WI38 (cell line): Measurements from ENCODE around the gene BLMH.
"Not testable (repeated sequence)": the region's sequence is repeated elsewhere in the genome, so short reads cannot be mapped to it uniquely, and the experiment has no call there.

Source experiments
- H3K4me3 ChIP-seq: 2 replicates; pipeline ENCODE4 v1.5.1; 2011; ENCODE audit warnings: low read depth, mild to moderate bottlenecking, control low read depth, low read length
- TF ChIP-seq, protein P1 (sequence below): IDR thresholded peaks from 2 replicates; pipeline ENCODE4 v1.5.1; 2012; ENCODE audit warnings: low read depth, mild to moderate bottlenecking, control low read depth, low read length

The BLMH gene

DNA sequence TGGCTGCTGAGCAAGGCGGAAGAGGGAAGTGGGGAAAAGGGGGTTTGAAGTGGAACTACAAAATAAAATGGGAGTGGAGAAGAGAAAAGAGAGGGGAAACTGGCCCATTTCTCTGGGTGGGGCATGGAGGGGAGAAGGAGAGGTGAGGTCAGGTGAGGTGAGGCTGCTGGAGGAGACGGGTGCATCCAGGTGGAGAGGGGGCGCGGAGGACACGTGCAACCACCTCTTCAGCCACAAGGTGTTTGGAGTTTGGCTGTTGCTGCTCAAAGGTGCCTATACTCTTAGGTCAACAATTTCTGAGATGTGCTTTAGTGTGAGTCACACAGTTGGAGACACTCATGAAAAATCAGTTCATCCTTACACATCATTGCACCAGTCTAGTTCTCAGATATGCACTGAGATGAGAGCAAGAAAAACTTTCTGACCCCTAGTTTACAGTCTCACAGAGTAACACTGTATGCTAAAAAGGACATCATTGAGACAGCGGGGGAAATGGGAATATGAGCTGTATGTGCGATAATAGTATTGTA is 61.1 kb downstream of the BLMH start:
- TF ChIP-seq, protein P1, sequence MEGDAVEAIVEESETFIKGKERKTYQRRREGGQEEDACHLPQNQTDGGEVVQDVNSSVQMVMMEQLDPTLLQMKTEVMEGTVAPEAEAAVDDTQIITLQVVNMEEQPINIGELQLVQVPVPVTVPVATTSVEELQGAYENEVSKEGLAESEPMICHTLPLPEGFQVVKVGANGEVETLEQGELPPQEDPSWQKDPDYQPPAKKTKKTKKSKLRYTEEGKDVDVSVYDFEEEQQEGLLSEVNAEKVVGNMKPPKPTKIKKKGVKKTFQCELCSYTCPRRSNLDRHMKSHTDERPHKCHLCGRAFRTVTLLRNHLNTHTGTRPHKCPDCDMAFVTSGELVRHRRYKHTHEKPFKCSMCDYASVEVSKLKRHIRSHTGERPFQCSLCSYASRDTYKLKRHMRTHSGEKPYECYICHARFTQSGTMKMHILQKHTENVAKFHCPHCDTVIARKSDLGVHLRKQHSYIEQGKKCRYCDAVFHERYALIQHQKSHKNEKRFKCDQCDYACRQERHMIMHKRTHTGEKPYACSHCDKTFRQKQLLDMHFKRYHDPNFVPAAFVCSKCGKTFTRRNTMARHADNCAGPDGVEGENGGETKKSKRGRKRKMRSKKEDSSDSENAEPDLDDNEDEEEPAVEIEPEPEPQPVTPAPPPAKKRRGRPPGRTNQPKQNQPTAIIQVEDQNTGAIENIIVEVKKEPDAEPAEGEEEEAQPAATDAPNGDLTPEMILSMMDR, result no peak
- no peak overlapping the region for H3K4me3 ChIP-seq

DNA sequence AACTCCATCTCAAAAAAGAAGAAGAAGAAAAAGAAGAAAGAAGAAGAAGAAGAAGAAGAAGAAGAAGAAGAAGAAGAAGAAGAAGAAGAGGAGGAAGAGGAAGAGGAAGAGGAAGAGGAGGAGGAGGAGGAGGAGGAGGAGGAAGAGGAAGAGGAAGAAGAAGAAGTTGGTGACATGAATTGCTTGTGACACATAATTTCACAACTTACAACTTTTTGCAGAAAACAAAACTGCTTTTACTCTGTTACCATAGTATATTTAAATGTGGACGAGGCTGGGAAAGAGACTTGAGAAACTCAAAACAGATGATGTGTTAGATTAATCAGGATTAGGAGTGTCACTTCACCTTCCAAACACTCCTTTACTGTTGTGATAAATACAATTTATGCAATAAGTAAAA is 61.7 kb downstream of the BLMH start:
- not testable (repeated sequence) for H3K4me3 ChIP-seq

DNA sequence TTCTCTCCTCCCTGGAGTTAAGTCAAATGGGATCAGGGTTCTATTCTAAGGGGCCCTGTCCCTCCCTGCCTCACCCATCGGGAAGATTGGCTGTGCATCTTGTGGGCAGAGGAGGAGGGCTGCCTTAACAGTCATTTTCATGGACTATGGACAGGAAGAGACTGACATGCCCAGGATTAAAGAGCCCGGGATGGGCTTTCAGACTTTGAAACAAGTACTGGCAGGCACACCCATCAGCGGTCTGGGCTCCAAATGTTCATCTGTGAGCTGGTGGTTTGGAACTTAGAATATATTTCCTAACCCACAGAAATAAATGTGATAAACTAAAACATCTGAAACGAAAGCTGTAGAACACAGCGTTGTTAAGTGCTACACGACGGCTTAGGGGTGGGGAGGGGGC is 62.7 kb downstream of the BLMH start:
- H3K4me3 ChIP-seq, result no peak overlapping the region
- TF ChIP-seq, protein P1, result no peak

DNA sequence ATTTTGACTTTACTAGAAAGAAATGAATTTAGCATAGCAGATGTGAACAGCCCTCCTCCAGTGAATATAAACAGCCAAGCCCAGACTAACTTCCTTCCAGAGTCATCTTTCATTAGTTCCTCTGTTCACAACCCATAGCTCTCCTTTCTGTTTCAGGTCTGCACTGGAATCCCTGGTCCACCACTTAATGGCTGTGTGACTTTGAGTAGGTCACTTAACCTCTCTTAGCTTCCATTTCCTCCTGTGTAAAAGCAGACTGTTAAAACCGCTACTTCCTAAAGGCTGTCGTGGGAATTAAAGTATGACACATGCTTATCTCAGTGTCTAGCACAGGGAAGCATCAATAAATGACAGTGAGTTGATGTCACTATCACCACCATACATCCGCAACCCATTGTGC is 63.7 kb downstream of the BLMH start:
- TF ChIP-seq, protein P1, result no peak
- no peak overlapping the region for H3K4me3 ChIP-seq

DNA sequence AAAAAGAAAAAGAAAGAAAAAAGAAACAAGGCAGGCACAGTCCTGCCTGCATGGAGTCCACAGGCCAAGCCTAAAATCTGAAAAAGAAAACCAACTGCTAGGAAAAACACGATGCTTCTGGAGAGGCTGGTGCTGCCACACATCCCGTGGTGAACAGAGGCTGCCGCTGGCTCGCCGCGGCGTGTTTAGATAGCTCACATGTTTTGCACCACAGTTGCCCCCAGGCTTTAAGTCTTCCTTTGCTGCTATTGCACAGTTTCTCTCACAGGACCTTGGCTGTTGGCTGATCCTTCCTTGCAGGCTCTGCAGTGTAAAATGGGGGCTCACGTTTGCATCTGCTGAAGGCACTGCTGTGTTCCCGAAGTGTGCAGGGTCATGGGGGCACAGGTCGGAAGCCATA is 64.9 kb downstream of the BLMH start:
- no peak overlapping the region for H3K4me3 ChIP-seq
- TF ChIP-seq, protein P1, result no peak

DNA sequence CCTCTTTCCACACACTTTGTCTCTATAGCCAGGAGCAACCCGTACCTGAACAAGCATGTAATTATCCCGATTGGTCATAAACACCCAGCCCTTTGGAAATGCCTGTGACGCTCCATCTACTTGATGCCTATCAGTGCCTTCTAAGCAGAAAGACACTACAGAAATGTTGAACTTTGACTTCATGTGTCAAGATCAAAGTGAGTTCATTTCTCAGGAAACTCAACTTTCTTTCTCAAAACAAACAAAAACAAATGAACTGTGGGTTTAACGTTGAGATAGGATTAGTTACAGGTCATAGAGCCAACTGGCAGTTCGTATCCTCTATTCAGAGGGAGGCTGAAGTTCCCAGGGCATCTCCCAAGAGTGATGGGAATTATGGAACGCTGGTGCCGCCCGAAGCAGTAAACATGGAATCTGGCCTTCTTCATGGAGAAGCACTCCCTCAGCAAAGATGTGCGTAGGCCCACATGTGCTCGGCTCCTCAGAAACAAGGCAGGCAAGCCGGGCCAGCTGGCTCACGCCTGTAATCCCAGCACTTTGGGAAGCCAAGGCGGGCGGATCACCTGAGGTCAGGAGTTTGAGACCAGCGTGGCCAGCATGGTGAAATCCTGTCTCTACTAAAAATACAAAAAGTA is 65.7 kb downstream of the BLMH start:
- TF ChIP-seq, protein P1, result no peak
- no peak overlapping the region for H3K4me3 ChIP-seq

DNA sequence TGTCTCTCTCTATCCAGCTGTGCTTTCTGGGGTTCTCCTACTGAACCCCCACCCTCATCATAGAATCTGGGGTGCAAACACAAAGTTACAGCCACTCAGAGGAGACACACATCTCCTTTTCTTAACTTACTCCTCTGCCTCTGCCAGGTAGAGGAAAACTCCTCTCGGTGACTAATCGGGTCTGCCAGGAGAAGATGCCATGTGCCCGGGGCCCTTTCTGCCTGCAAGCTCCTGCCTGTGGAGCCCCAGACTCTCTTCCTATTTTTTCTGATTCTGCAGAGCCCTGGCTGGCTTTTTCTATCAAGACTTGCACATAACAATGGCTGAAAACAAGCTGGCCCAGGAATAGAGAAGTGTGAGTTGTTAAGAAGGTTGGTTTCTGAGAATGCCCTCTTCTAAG is 66.6 kb downstream of the BLMH start:
- H3K4me3 ChIP-seq, result no peak overlapping the region
- TF ChIP-seq, protein P1, result no peak
